NCI-H82 treated with DMSO at 0.1 percent for 48 hours (cell line): ENCODE data around the gene B3GLCT.
"Not testable (repeated sequence)": the region's sequence is repeated elsewhere in the genome, so short reads cannot be mapped to it uniquely, and the experiment has no call there.

ENCODE experiments used
- DNase-seq: peaks from one replicate; lab custom pipeline; 2025; ENCODE audit not compliant: unreplicated experiment; lab: John Stamatoyannopoulos, UW

Gene B3GLCT

GRCh38 chr13:31199849-31200636 lies at the start of gene B3GLCT:
Gene B3GLCT (plus strand): TSS chr13:31199975. CDS start chr13:31200085, 110 bp downstream.
- DNase-seq = peak; percentile 45

- DNase-seq = no peak
Observed at GRCh38 chr13:31150315-31150985, 49.3 kb upstream of the B3GLCT start.

GRCh38 chr13:31151837-31152236 lies 47.9 kb upstream of the B3GLCT start:
- DNase-seq = no peak

DNA sequence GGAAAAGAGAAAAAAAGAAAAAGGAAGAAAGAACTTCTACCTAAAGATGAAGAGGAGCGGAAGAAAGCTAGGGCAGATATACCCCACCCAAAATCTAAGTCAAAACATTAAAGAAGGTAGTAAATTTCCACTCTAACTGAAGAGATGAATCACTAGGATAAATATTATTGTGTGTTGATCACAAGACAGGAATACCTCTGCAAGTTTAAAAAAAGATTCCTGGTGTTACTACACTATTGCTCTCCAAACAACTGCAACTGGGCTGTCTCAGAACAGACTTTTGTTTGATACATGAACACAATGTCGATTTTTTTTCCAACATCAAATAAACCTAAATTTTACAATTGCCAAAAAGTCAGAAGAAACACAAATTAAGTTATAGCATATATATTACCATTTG lies 44.8 kb upstream of the B3GLCT start:
- no peak for DNase-seq

DNA sequence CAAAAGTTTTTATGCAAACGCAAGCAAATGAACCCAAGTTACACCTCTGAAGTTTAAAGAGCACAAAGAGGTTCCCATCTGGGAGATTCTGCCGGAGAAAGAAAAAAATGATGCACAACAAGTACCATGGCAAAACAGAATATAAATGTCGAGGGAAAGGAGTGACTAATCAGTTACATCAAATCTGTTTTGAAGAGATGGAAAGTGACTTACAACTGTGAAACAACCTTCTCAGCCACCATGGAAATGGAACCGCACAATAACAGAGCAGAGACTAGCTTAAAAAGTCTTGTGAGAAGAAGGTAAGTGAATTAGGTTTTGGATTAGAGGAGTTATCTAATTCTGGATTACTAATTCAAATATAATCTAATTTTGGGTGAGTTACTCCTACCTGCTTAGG lies 40.5 kb upstream of the B3GLCT start:
- peak; percentile 48 for DNase-seq

DNA sequence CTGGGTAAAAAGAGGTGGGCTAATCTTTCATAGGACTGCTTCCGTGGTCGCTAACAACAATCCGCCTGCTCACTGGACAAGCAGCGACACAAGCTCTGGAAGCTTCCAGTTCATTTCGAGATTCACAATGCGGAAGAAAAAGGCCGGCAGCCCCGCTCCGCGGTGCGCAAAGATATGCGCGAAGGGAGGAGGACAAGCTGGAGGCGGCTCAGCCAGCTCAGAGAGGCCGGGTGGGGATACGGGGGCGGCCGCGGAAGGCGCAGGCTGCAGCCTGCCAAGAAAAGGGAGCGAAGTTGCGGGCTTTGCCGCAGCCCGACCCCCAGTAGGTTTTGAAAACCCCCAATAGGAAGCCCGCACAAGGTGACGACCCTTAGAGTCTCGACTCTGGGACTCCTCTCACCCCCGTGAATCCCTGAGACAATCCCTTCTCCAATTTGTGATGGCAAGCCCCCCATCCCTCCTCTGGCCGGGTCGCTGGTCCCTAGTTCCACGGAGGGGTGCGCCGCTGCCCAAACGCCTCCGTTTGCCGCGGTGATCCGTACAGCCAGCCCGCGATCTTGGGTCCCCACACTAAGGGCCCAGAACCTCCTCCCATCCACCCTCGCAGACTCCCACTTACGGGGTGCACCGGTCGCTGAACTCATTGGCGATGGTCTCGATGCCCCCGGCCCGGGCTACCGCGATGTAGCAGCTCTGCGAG lies 38.8 kb upstream of the B3GLCT start:
- DNase-seq = no peak

DNA sequence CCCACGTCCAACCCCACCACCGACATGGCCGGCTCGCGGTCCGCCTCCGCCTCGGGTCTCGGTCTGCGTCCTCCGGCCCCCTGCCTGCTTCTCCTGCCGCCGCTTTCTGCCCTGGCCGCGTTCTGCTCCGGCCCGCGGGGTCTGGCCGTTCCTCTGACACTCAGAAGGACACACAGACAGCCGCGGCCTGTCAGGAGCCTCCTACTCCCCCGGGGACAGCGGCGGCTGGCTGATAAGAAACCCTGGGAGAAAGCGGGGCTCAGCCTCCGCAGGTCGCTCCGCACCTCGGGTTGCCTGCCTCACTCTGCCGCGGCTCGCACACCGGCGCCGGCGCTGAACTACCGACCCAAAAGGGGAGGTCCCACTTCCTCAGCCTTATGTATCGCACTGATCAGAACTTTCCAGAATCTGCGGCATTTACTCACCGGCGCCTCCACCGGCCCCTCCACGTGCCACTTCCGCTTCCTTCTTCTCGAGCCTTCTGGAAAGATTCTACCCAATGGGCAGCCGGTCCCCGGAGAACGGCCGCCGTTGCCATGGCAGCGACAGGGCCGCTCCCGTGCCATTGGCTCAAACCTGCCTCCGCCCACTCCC lies 38.1 kb upstream of the B3GLCT start, which contains the start of gene HSPH1:
TSS of gene HSPH1 (minus strand) at position 348 of the 594 bp plus-strand sequence. CDS start at position 26, 322 bp downstream.
- DNase-seq = peak; percentile 96

DNA sequence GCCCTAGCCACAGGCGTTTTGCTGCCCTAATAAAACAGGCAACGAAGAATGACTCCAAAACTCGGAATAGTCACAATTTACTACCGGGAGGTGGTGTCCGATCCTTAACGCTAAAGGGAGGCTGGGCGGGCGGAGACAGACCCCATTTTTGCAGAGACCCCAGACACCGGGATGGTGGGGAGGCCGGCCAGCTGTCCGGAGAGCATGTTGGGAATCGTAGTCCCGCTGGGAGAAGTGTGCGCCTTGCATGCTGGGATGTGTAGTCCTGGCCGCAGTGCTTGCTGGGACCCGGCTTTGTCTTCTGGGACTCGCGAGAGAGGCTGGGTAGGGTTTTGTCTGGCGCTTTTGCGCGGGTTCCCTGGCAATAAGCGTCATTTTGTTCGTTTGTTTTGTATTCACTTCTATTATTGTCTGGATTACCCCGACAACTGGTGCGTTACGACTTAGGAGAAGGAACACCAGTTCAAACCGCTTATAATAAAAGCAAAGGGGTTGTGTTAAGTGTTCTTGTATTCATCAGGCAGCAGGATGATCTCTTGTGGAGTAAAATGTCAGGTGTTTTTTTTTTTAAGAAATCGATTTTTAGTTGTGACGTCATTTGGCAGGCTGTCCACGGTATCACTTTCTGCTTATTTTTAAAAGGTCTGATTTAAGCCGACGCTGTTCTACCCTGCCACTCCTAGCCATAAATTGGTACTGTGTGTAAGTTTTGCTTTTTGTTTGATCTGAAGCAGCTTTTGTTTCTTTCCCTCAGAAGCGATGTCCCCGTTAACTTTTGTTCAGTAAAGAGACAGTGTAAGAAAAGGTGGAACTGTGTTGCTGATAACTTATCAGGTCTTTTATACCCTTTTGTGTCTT lies 37.4 kb upstream of the B3GLCT start:
- peak; percentile 96 for DNase-seq

- no peak for DNase-seq
Observed at GRCh38 chr13:31166591-31166990, 33.2 kb upstream of the B3GLCT start.

DNA sequence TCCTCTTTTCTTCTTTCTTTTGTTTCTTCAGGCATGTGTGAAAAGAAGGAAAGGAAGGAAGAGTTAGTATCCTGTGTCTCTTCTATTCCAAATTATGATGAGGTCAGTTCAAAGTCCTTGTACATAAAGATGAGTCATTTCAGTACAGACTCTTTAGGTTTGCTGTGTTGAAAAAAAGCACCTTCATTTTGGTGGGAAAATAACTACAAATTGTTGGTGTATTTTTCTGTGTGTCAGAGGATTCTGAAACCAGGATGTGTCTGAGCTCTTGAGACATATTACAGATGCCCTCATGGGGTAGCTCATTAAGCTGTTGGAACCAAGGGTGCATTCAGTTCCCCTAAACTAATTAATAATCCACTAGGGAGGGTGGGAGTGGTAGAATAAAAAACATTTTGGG lies 32.3 kb upstream of the B3GLCT start:
- DNase-seq = no peak

DNA sequence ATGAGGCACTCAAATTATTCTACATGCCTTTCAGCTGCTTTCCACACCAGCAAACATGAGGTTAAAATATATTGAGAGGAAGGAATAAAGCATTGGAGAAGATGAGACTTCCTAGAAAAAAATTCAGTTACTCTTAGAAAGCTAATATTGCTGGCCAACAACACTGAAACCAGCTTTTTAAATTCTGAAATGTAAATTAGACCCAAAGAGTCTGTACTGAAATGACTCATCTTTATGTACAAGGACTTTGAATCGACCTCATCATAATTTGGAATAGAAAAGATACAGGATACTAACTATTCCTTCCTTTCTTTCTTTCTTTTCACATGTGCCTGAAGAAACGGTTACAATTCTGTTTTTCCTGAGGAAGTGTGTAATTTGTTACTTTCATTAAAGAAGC lies 31.6 kb upstream of the B3GLCT start:
- DNase-seq = no peak

- DNase-seq = no peak
Observed at GRCh38 chr13:31168736-31169135, 31.0 kb upstream of the B3GLCT start.

DNA sequence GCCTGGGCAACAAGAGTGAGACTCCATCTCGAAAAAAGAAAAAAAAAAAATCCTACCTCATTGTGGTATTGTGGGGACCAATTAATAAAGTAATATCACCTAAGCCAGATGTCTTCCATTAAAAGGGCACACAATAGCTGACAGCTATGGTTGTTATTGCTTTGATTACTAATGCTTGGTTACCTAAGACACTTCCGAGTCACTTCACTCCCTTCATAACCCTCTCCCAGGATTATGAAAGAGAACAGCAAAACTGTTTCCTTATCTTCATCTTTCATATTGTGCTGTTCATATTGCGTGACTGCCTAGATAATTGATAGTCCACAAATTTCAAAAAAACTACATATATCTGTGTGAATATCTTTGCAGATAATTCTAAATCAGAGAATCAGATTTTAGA lies 27.8 kb upstream of the B3GLCT start:
- no peak for DNase-seq

DNA sequence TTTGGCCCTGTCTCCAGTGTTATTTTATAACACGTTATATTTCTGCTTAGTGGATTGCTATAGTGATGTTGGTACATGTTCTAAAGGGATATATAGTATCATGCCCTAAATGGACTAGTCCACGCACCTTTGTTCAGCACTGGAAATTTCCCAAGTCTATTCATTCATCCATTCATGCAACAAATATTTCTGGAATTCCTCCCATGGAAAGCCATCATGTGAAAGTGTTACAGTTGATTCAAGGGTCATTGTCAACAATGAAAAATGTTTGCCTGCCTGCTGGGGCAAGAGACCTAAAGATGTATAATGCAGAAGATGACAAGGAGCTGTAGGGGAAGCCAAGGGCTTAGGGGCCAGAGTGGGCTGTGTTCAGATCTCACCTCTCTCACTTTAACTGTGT lies 27.2 kb upstream of the B3GLCT start:
- DNase-seq = no peak

GRCh38 chr13:31174018-31174417 lies 25.8 kb upstream of the B3GLCT start:
- no peak for DNase-seq

DNA sequence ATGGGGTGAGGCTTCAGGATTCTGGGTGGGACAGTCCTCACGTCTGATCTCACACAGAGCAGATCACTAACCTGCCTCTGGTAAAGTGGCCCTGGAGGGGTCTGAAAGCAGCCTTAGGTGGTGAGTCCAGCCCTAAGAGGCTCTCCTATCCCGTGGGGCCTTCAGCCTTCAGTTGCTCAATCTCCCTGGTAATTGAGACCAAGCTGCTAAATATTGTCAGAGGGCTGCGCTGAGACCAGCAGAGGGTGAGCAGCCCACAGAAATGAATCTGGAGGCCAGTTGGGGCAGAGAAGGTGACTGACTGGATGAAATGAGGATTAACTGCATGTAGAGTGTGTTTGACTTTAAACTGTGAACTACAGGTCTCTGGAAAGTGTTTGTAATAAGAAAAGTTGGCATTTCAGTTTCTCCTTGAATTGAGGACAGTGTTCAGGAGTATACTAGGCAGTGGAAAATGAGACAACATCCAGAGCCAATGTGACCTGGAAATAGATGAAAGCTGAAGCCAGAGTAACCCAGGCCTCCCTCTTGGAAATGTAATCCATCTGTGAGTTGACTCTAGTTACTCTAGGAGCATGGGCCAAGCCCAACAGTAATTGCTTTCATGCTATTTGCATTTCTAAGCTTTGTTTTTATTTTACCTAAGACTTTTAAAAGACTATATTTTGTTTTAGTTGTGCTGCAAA lies 23.8 kb upstream of the B3GLCT start:
- no peak for DNase-seq

- DNase-seq = not testable (repeated sequence)
Observed at GRCh38 chr13:31177813-31178495, 21.8 kb upstream of the B3GLCT start.

DNA sequence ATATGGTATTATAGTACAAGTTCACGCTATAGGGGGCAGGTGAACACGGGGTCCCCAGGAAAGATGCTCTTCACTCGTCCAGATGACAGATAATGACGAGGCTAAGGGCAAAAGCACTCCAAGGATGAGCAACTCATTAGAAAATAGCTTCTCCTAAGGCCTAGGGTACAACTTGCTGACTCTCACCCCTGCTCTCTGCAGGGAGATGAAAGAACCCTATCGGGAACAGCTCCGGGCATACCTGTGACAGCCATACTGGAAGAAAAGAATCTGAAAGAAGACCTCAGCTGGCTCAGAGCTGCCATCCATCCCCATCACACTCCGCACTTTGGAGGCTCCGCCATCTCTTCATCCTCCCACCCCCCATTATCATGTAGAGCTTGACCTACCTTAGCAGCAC lies 20.5 kb upstream of the B3GLCT start:
- no peak for DNase-seq

- no peak for DNase-seq
Observed at GRCh38 chr13:31179754-31180153, 20.0 kb upstream of the B3GLCT start.
